GM18511 (cell line): ENCODE measurements around the gene APLNR.

Source experiments
- ATAC-seq: cut with Tn5 transposase; IDR thresholded peaks from one replicate; pipeline ENCODE4 v1.9.1; 2021; ENCODE audit warnings: mild to moderate bottlenecking, moderate library complexity; ENCODE audit not compliant: unreplicated experiment

APLNR gene

DNA sequence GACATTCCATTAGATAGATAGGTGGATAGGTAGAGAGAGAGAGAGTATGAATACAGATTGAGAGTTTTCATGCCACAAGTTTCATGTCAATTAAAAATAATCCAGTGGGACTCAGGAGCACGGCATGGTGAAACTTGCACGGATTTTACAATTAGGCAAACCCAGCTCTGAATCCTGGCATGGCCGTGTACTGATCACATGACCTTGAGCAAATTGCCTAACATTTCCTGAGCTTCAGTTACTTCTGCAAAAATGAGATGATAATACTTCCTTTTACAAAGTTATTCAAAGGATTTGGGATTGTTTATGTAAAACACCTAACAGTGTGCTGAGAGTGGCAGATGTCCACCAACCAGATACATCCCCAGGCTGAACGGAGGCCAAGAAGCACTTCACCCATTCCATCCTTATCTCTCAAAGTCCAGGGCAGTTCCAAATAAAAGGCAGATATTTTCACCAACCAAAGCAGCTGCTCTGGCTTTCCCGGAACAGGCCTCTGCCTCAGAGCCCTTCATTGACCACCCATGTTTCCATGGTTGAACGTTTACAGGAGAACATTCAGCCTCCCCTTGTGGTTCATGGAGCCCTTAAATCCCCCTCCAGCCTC is 17.9 kb downstream of the APLNR start:
- no peak for ATAC-seq

- no peak for ATAC-seq
Measured at GRCh38 chr11:57217053-57217452, 20.0 kb downstream of the APLNR start.

- no peak for ATAC-seq
Measured at GRCh38 chr11:57216463-57216862, 20.6 kb downstream of the APLNR start.

DNA sequence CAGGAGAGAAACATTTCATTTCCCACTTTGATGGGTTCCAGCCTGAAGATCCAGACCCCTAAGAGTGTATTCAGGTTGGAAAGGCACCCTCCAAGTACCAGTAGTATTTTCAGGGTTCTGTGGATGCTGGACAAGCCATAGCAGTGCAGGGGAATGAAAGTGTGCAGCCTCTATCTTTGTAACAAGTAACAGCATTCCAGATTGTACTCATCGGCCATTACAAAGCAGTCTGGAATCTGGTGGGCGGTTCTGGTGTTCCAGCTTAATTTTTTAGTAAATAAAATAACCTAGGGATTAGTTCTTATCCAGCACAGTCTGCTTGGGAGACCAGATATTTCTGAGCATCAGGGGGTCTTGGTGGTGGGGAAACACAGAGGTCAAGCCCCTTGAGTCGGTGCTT is 22.6 kb downstream of the APLNR start:
- no peak for ATAC-seq

DNA sequence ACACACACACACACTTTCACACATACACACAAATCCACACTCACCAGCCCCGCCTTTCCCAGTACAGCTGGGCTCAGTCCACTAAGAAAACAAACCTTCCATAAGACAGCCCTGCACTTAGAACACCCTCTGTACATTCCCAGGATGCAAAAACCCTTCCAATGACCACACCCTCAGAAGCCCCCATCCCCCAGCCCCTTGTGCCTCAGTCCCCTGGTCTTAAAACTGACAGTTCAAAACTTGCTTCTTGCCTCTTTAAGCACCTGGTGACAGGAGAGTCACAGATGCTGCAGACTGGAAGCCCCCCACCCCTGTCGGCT is 23.0 kb downstream of the APLNR start:
- no peak for ATAC-seq

GRCh38 chr11:57213342-57214097 is 23.5 kb downstream of the APLNR start:
- ATAC-seq = no peak

DNA sequence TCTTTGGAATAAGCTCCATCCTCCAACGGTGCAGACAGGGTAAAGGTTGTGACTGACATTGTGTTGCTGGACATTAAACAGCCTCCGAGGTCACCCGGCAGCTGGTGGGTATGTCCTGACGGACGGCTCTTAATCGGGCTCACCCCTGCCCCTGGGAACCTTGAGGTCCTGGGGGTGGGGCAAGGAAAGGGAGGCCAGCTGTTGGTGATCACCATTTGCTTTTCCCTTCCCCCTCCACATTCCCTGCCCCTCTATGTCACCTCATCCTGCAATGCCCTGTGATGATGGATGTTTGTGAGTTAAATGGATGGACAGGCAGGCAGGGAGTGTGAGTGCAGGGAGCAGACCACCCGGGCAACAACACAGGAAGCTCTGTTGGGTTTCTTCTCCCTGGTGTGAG is 26.3 kb downstream of the APLNR start:
- ATAC-seq = no peak

DNA sequence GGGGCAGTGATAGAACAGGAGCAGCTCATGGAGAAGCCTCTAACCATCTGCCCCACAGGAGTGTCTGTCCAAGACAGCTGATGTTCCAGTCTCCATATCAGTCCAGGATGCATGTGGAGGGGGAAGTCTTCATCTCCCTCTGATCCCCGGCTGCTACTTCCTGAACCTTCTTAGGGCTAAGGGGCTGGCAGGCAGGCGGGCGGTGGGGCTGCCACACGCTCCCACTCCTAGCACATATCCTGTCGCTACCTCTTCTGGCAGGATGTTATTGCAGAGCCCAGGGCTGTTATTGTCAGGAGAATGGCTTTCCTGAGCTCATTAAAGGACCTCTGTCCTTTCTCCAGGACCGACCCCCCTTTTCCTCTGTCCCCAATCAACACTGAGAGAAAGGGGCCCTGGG is 29.9 kb downstream of the APLNR start:
- no peak for ATAC-seq

- no peak for ATAC-seq
Measured at GRCh38 chr11:57205041-57205641, 31.9 kb downstream of the APLNR start.

DNA sequence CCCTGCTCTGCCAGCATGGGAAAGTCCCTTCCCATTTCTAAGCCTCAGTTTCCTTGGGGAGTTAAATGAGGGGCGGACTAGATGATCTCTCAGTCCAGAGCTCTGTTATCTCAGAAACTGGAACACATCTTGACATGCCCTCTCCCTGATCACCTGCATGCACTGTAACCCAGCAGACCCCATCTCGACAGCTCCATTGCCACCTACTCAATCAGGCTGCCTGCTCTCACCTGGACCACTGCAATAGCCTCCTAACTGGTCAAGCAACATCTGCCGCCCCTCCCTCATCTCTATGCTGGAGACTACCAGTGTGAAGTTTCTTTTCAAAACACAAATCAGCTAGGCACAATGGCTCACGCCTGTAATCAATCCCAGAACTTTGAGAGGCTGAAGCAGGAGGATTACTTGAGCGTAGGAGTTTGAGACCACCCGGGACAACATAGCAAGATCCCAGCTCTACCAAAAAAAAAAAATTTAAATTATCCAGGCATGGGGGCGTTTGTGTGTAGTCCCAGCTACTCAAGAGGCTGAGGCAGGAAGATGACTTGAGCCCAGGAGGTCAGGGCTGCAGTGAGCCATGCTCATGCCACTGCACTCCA is 33.1 kb downstream of the APLNR start:
- ATAC-seq = no peak

DNA sequence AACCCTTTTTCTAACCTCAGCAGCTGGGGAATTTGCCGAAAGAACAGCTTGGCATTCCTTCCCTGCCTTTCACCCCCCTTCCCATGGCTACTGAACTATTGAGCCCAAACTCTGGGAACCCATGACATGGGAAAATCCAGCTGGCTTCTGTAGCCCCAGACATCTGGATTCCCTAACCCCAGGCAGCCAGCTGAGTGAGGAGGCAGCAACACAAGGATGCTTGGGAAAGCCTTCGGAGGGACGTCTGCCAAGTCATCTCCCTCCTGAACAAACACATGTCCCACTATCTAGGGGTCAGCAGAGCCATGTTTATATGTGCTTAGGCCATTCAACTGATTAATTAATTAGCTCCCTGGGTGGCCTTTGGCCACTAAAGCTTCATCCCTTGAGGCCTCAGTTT is 33.7 kb downstream of the APLNR start:
- no peak for ATAC-seq

GRCh38 chr11:57202281-57202680 is 34.8 kb downstream of the APLNR start:
- no peak for ATAC-seq

DNA sequence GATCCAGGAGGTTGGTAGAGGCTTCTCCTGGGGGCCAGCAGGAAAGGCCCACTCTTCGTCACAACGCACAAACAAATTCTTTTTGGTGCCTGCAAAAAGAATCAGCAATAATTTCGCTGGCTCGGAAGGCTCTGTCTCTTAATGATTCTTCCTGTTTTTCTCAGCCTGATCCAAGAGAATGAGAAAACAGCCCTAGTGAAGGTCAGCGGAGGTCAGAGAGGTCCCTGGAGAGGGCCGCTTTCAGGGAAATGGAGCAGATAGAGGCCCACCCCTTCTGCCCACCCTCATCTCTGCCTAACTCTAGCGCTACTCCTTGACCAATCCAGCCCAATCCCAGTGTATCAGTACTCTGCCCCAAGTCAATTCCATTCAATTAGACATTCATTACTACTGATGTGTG is 36.1 kb downstream of the APLNR start:
- no peak for ATAC-seq

- no peak for ATAC-seq
Measured at GRCh38 chr11:57199330-57199729, 37.7 kb downstream of the APLNR start.

- no peak for ATAC-seq
Measured at GRCh38 chr11:57197762-57198161, 39.3 kb downstream of the APLNR start.

GRCh38 chr11:57196596-57196995 is 40.5 kb downstream of the APLNR start:
- no peak for ATAC-seq

DNA sequence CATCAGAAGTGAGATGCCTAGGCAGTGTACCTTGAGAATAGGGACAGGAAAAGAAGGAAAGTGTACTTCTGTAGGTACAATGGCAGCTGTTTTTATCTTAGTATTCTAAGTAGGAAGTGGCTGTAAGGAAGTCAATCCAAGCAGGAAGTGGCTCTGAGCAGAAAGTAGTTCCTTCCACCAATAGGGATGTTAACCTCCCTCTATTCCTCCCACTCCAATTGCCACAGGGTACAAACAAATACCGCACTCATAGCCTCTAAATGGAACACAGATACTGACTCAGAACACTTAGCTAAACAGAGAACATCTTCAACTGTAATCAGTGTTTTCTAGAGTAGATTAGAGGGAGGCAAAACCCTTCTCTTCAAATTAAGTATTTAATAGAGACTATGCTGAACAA is 44.7 kb downstream of the APLNR start:
- no peak for ATAC-seq

DNA sequence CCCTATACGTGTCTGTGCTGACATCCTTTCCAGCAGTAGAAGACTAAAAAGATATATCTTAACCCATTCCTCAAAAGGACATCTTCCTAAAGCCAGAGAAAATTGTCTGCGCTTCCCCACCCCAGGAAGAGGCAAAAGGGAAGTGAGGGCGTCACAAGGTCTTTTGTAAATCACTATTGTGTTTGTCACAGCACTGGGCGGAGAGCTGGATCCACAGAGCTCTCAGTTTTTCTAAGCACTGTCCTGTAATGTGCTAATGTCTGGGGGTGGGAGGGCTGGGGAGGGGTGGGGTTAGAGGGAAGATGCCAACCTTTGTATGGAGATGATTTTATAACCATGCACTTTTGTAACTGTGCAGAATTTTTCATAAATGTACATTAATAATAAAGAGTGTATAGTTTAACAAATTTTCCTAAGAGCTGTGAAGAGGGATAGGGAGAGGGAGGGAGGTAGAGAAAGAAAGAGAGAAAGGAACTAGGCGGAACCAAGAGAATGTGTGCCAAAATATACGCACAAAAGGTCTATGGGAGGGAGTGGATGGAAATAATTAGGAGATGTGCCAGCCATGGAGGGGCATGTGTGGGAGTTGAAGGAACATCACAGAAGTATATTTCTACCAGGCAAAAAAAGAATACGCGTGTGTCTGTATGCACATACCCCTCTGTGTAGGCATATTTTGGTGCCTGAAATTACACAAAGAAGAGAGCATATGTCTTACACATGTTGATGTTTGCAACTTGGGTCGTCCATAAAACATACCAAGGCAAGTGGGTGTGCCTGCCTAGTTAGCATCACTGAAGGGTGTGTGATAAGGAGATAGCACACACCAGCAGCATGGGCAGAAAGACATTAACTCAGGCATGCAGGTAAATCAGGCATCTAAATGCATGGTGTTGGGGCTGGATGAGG is 45.5 kb downstream of the APLNR start:
- ATAC-seq = no peak

DNA sequence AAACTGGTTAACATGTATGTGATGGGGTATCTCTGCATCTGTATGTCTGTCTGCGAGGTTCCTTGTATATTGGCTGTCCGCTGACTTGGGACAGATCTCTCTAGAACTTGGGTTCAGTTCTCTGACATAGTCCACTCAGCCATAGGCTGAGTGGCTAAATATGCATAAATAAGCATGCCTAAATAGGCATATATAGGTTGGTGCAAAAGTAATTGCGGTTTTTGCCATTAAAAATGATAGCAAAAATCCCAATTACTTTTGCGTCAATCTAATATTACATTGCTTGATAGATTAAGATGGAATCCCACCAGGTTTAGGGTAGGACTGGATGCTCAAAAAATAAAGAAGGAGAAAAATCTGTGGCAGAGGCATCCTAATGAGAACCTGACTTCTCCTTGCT is 46.5 kb downstream of the APLNR start:
- no peak for ATAC-seq
